GM12878 (cell line): Measurements from ENCODE around the gene BDH1. TPM values are rescaled to one million over a fixed set of nuclear protein-coding genes. Genes with fewer than 3 reads are reported as not detected.

Experiments
- ATAC-seq: fragments of 200-7000 bp; cut with Tn5 transposase; 3 replicates; pipeline ENCODE4 v1.9.1; 2020; ENCODE audit warnings: mild to moderate bottlenecking, moderate library complexity
- BruUV-seq: library from RNA; stranded (reverse); fragments of 400-500 nt; replicated peaks from 2 replicates; lab custom pipeline; 2021; lab: Mats Ljungman, UMichigan
- CTCF ChIA-PET: fragments of 300-600 bp; sonication (Branson Sonifier 250); formaldehyde crosslinking; extraction: SDS; loops from one replicate; lab custom pipeline; 2021; ENCODE audit warnings: inconsistent platforms; lab: Yijun Ruan, JAX
- POLR2A ChIA-PET: fragments of 350-600 bp; formaldehyde crosslinking; extraction: SDS; loops from one replicate; lab custom pipeline; 2021; ENCODE audit warnings: inconsistent platforms; lab: Charles Lee
- RAD21 ChIA-PET: fragments of 300-600 bp; sonication (Branson Sonifier 250); formaldehyde crosslinking; loops from one replicate; lab custom pipeline; 2023; ENCODE audit warnings: antibody characterized with exemption; ENCODE audit not compliant: unreplicated experiment; lab: Charles Lee
- SMC1A ChIA-PET: fragments of 300-600 bp; sonication (Branson Sonifier 250); formaldehyde crosslinking; loops from one replicate; lab custom pipeline; 2023; ENCODE audit not compliant: unreplicated experiment, uncharacterized antibody; lab: Charles Lee
- DNase-seq: peaks from one replicate; pipeline ENCODE4 v3.0.0-alpha.2; 2011; ENCODE audit warnings: low read depth, low spot score
- FAIRE-seq: peaks from 3 replicates; lab custom pipeline; 2011; peaks lifted over from hg19 to GRCh38; lab: Jason Lieb, UNC
- H2AFZ ChIP-seq: 2 replicates; pipeline ENCODE4 v1.6.0; 2011; ENCODE audit warnings: low read depth, low read length, control low read depth; ENCODE audit not compliant: control insufficient read depth
- H3K27ac ChIP-seq: 2 replicates; pipeline ENCODE4 v1.5.1; 2011; ENCODE audit warnings: control low read depth; ENCODE audit not compliant: control insufficient read depth, insufficient read depth
- H3K27me3 ChIP-seq, 2 experiments: replicated peaks in 1 of 2; 2 replicates each; pipeline versions ENCODE4 v1.6.0 to v1.6.1; 2011; ENCODE audit warnings: low read length in 1 of 2; ENCODE audit not compliant: control insufficient read depth in 2 of 2, insufficient read depth in 2 of 2
- H3K36me3 ChIP-seq, 2 experiments: 2 replicates each; pipeline ENCODE4 v1.5.1; 2011; ENCODE audit warnings: low read length in 1 of 2; ENCODE audit not compliant: control insufficient read depth in 2 of 2, insufficient read depth in 2 of 2
- H3K4me1 ChIP-seq: 2 replicates; pipeline ENCODE4 v1.6.1; 2011; ENCODE audit warnings: mild to moderate bottlenecking, low read length, moderate library complexity, mixed read lengths; ENCODE audit not compliant: control insufficient read depth, insufficient read depth
- H3K4me2 ChIP-seq: 2 replicates; pipeline ENCODE4 v1.6.0; 2011; ENCODE audit warnings: control low read depth; ENCODE audit not compliant: control insufficient read depth, insufficient read depth
- H3K4me3 ChIP-seq: fragments of 200-600 bp; sonication (generic); 2 replicates; pipeline ENCODE4 v1.5.1; 2016
- H3K79me2 ChIP-seq: 2 replicates; pipeline ENCODE4 v1.6.0; 2011; ENCODE audit warnings: low read length; ENCODE audit not compliant: control insufficient read depth, insufficient read depth
- H3K9ac ChIP-seq: 2 replicates; pipeline ENCODE4 v1.8.0; 2011; ENCODE audit warnings: low read length, control low read depth, mixed read lengths; ENCODE audit not compliant: control insufficient read depth, insufficient read depth
- H3K9me3 ChIP-seq: replicated peaks from 3 replicates; pipeline ENCODE4 v1.5.1; 2011; ENCODE audit warnings: mild to moderate bottlenecking, low read length; ENCODE audit not compliant: control insufficient read depth, insufficient read depth
- H4K20me1 ChIP-seq: 2 replicates; pipeline ENCODE4 v1.6.0; 2011; ENCODE audit not compliant: control insufficient read depth, insufficient read depth
- NFYB ChIP-seq: IDR thresholded peaks from 2 replicates; pipeline ENCODE4 v1.6.1; 2011; ENCODE audit warnings: low read depth, mild to moderate bottlenecking, low read length, improper control_type of control experiment, moderate library complexity; ENCODE audit not compliant: insufficient read depth
- NRF1 ChIP-seq: conservative IDR thresholded peaks from 2 replicates; pipeline ENCODE4 v1.6.1; 2011; ENCODE audit warnings: mild to moderate bottlenecking, low read depth, low read length, improper control_type of control experiment
- USF1 ChIP-seq: IDR thresholded peaks from 2 replicates; pipeline ENCODE4 v1.6.1; 2011; ENCODE audit warnings: borderline replicate concordance, low read depth, mild to moderate bottlenecking, moderate library complexity, mixed read lengths, low read length; ENCODE audit not compliant: insufficient read depth; ENCODE audit errors: extremely low read length
- ZNF24 ChIP-seq: fragments of 450-650 bp; IDR thresholded peaks from 2 replicates; pipeline ENCODE4 v1.6.1; 2017; ENCODE audit warnings: antibody characterized with exemption, mild to moderate bottlenecking
- ZNF384 ChIP-seq: IDR thresholded peaks from 2 replicates; pipeline ENCODE4 v1.6.1; 2012; ENCODE audit warnings: low read depth, mild to moderate bottlenecking, low read length, improper control_type of control experiment, borderline replicate concordance
- WGBS: methylation state at CpG from one replicate; pipeline ENCODE4 v1.1.6; 2016; ENCODE audit warnings: low lambda C conversion rate; ENCODE audit not compliant: insufficient replicate concordance, insufficient coverage; ENCODE audit errors: missing lambda C conversion rate; 5-methylcytosine and 5-hydroxymethylcytosine counted together
- in situ Hi-C: fragments of 300-500 bp; cut with MboI; formaldehyde crosslinking; loops from 9 replicates; pipeline ENCODE4 v1.14.3; 2018; ENCODE audit warnings: mixed read lengths
- intact Hi-C: fragments of 100-400 bp; cut with micrococcal nuclease; formaldehyde crosslinking; loops from one replicate; pipeline ENCODE4 v1.14.2; 2022; ENCODE audit not compliant: unreplicated experiment
- polyA plus RNA-seq, 11 experiments: library from polyadenylated mRNA; depleted of rRNA in 4 of 11; unstranded in 6 of 11; stranded (reverse) in 5 of 11; fragments of >200 nt; fragmentation: Nextera tagmentation in 4 of 11; fragmentation: Illumina TruSeq in 1 of 11; extraction: Ambion mirVana in 4 of 11; extraction: Trizol in 1 of 11; gene quantifications; 1 replicate in 1 of 11; 2 replicates in 10 of 11; pipeline versions ENCODE4 v1.2.1 to v1.2.3, GENCODE V29; 2011 to 2016; ENCODE audit warnings: inconsistent platforms in 2 of 11, missing spikeins in 2 of 11, low read depth in 1 of 11
- total RNA-seq, 4 experiments: library from RNA; depleted of rRNA in 3 of 4; stranded (reverse); fragments of >200 nt in 3 of 4; fragmentation: Illumina TruSeq in 1 of 4; extraction: Trizol in 1 of 4; gene quantifications; 2 replicates each; pipeline versions ENCODE4 v1.2.1 to v1.2.3, GENCODE V29; 2013 to 2021

Gene BDH1
- total and polyA plus RNA-seq, 10 of the 15 experiments (the other 5 are each of a cell fraction or from before 2014, with no cell fraction given): 11.3 to 84.5 (median 60.3) TPM

DNA sequence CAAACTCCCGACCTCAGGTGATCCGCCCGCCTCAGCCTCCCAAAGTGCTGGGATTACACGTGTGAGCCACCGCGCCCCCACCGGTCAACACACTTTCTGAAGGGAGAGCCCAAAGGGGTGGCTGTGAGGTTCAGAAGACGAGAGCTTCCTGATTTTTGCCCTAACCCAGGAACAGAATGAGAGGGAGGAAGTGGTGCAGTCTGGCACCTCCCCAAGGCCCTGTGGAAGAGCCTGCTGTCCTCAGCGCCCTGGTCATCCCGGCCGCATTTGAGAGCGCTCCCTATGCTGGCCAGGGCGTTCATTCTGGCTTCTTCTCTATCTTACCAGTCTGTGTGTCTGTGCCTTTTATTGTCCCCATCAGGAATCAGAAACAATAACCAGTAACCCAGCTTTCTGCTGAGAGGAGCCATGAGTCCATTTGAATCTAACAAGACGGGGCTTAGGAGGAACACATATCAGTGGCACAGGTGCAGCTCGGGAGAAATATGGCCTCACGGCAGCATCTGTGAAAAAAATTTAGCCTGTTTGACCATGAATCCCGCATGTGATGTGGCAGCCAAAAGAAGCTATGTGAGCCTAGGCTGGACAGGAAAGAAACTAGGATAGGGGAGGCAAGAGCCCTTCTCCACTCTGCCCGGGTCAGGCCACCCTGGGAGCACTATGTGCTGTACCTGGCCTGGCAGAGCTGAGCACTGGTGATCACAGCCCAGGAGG, 12.9 kb downstream of the BDH1 start (continued):
- no peak for TF ChIP-seq ZNF384
- TF ChIP-seq ZNF24: no peak

DNA sequence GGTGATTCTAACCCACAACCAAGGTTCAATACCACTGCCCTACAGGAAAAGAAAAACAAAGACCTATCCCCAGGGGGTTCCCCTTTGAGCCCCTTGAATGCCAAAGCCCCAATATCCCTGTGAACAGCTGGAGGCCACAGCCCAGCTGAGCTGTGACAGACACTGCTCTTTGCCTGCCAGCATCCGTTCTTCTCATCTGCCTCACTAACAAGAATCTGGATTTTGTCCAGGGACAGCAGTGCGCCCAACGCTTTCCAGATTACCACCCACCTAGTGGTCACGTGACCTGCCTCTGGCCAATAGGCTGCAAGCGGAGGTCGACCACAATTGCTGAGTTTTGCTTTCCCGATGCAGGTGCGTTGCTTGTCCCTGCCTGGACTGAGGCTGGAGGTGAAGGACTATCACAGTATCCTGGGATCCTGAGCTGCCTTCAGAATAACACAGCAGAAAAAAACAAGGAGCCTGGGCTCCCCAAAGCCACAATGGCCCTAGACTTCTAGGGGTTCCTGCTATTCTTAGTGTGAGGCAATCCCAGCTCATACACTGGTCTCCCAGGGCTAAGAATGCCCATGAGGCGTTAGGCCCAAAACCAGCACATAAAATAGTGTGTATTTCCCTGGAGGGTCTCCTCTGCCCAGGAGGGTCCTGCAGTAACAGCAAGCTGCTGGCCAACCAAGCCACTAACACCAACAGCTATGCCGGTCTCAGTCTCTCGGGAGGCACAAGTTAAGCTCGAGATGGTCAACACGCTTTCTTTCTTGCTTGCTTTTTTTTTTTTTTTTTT, 13.8 kb downstream of the BDH1 start:
- ATAC-seq: no peak
- H3K4me3 ChIP-seq: no peak overlapping the region
- FAIRE-seq: no peak
- H2AFZ ChIP-seq: no peak overlapping the region
- no peak overlapping the region for H3K9ac ChIP-seq
- no peaks in the 10 kb centered on the region for H3K27me3 ChIP-seq
- no peaks in the 10 kb centered on the region for H3K9me3 ChIP-seq
- H4K20me1 ChIP-seq: no peaks in the 10 kb centered on the region
- H3K4me2 ChIP-seq: no peak overlapping the region
- H3K27ac ChIP-seq: no peak overlapping the region
- intact Hi-C loops (no loop called here), in situ Hi-C loops (no loop called here)
- RAD21 ChIA-PET: no interaction called here
- DNase-seq: no peak
- no peaks in the 10 kb centered on the region for H3K4me1 ChIP-seq
- CTCF ChIA-PET: no interaction called here
- TF ChIP-seq NFYB (peak; percentile 65), NRF1 (no peak), USF1 (peak; percentile 43)
- POLR2A ChIA-PET: interaction anchor here (0.6 kb wide), 1 partner anchor 12 kb away, joined by 3 read pairs; no protein-coding TSS in a partner anchor
- WGBS: 96% methylated on average over 13 of the region's 13 CpGs
- no peaks in the 10 kb centered on the region for H3K79me2 ChIP-seq
- peaks cover 4 to 9% of the 10 kb centered on the region in 2 experiments; a peak in 3 of 4 replicates for H3K36me3 ChIP-seq
- no TSS peak for BruUV-seq
- SMC1A ChIA-PET: interaction anchor here (0.6 to 1.1 kb wide), 2 partner anchors 10 to 103 kb away, joined by 3 to 5 read pairs; no protein-coding TSS in a partner anchor
